ENCODE data around the gene RNF31. TPM values are rescaled to one million over a fixed set of nuclear protein-coding genes. Genes with fewer than 3 reads are reported as not detected.
A peak's percentile ranks its signal among the peaks of the same experiment; 100 is the strongest.

The RNF31 gene
- polyA plus RNA-seq, 2 of the 4 experiments (the other 2 are of a cell fraction), result 5.7 to 20.8 TPM

DNA sequence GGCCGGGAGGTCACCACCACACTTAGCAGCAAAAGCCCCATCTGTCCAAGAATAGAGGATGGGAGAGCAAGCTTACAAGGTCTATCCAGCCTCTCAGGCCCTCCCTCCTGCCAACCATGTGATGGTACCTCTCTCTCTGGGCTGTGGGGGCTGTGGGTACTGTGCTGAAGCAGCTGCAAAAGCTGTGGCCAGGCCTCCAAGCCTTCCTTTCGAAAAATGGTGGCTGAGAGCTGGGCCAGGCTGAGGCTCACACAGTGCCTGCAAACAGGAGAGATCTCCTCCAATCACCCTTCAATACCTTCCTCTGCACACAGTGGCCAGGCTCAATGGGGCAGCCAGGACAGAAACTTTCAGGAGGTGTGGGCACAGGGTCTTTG lies 40.2 kb downstream of the RNF31 start:
- no peak for ATAC-seq

DNA sequence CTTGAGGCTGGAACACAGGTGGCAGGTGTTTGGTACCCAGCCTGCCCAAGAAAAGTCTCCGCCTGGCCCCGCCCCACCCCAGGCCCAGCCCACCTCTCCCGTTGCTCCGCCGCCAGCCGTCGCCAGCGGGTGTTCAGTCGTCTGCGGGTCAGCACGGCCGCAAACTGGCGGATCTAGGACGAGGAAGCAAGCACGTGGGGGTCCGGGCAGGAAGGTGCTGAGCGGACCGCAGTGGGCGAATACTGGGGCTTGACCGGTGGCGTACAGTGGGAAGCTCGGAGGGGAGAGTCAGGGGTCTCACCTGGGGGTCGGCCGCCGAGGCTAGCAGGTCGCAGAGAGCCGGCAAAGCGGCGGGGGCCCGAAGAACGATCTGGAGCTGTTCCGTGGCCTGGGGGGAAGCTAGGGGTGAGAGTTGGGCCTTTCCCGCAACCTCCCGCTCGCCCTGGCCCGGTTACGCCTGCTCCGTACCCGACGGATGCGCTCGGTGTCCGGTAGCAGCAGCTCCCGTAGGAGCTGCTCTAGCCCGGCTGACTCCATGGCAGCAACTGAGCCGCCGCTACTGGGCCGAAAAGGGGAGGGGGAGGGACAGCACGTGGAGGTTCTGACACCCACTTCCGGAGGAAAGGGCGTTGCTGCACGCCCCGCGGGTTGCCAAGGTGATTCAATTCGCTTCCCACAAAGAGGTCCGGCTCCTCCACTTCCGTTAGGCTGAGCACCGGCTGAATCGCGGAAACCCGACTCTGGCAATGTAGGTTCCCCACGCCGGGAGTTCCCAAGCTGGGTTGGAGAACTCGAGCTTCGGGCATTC lies 41.2 kb downstream of the RNF31 start, which contains the start of gene IPO4:
Gene IPO4 (minus strand): TSS at position 566 of the 808 bp plus-strand sequence. CDS start 29 bp downstream, at position 537.
- POLR2A ChIA-PET, result interaction anchor here (1.1 to 1.6 kb wide), 6 partner anchors 9 to 54 kb away, joined by 4 to 16 read pairs (median 6); partner anchors contain the start of genes CHMP4A, MDP1 and TINF2
- TF ChIP-seq HES2 (IDR thresholded peaks at IDR 0.05) (no peak), NFE2L2 (conservative IDR thresholded peaks at IDR 0.05; ENCODE audit: low read length) (no peak), CEBPB (IDR thresholded peaks at IDR 0.05) (peak in 1 of 2 experiments; percentile 27; a peak in 2 of 4 replicates), KDM1A (IDR thresholded peaks at IDR 0.05; ENCODE audit: low read depth) (no peak), RARB (CRISPR knock-in tag; IDR thresholded peaks at IDR 0.05) (no peak), MYC (IDR thresholded peaks at IDR 0.05; ENCODE audit: borderline replicate concordance, low read length) (peak; percentile 98)
- TF ChIP-seq, protein P1, sequence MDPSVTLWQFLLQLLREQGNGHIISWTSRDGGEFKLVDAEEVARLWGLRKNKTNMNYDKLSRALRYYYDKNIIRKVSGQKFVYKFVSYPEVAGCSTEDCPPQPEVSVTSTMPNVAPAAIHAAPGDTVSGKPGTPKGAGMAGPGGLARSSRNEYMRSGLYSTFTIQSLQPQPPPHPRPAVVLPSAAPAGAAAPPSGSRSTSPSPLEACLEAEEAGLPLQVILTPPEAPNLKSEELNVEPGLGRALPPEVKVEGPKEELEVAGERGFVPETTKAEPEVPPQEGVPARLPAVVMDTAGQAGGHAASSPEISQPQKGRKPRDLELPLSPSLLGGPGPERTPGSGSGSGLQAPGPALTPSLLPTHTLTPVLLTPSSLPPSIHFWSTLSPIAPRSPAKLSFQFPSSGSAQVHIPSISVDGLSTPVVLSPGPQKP (IDR thresholded peaks at IDR 0.05; ENCODE audit: low read depth, low read length), result peak; percentile 86
- TF ChIP-seq, protein P2, sequence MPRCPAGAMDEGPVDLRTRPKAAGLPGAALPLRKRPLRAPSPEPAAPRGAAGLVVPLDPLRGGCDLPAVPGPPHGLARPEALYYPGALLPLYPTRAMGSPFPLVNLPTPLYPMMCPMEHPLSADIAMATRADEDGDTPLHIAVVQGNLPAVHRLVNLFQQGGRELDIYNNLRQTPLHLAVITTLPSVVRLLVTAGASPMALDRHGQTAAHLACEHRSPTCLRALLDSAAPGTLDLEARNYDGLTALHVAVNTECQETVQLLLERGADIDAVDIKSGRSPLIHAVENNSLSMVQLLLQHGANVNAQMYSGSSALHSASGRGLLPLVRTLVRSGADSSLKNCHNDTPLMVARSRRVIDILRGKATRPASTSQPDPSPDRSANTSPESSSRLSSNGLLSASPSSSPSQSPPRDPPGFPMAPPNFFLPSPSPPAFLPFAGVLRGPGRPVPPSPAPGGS (IDR thresholded peaks at IDR 0.05), result peak; percentile 74; the same call in 2 of the 3 replicates

More for the DNA sequence above, 40.2 kb downstream of the RNF31 start:
- Histone ChIP-seq H3K4me1 (peaks cover 16% of the 10 kb centered on the region), H3K4me2 (peak overlapping the region; percentile 88), H3K9me3 (no peaks in the 10 kb centered on the region), H3K27ac (peak overlapping the region in 1 of 2 experiments; percentile 98; a peak in 4 of 6 replicates), H3K4me3 (peak overlapping the region; percentile 97)
- CTCF ChIA-PET, result interaction anchor here (1.1 to 2.1 kb wide), 5 partner anchors 27 to 79 kb away, joined by 3 to 12 read pairs (median 5); partner anchors contain the start of genes EMC9, IRF9 and MDP1
- FAIRE-seq, result no peak
- 53% methylated on average over 2 of the region's 2 CpGs for WGBS (ENCODE audit: missing lambda C conversion rate)
- no peak for DNase-seq (ENCODE audit: low read depth in 1 of 2, low spot score in 1 of 2)
- POLR2A ChIA-PET, result no interaction called here
- TF ChIP-seq MYC (IDR thresholded peaks at IDR 0.05; ENCODE audit: borderline replicate concordance, low read length) (no peak), TFCP2L1 (CRISPR knock-in tag; IDR thresholded peaks at IDR 0.05) (no peak), JUNB (IDR thresholded peaks at IDR 0.05) (no peak), ZSCAN20 (CRISPR knock-in tag; IDR thresholded peaks at IDR 0.05) (no peak), ZFP36 (IDR thresholded peaks at IDR 0.05; ENCODE audit: borderline replicate concordance, partially characterized antibody) (no peak), HES2 (IDR thresholded peaks at IDR 0.05) (no peak), CEBPB (IDR thresholded peaks at IDR 0.05) (no peak), HMGXB4 (CRISPR knock-in tag; IDR thresholded peaks at IDR 0.05; ENCODE audit: borderline replicate concordance) (no peak), RNF2 (IDR thresholded peaks at IDR 0.05; ENCODE audit: borderline replicate concordance, low read depth) (no peak), FOSL2 (IDR thresholded peaks at IDR 0.05) (no peak), FOSL2 (CRISPR knock-in tag; IDR thresholded peaks at IDR 0.05) (no peak), EHF (CRISPR knock-in tag; IDR thresholded peaks at IDR 0.05) (no peak), FOSB (CRISPR knock-in tag; IDR thresholded peaks at IDR 0.05) (no peak), USF2 (IDR thresholded peaks at IDR 0.05) (no peak), EHMT2 (IDR thresholded peaks at IDR 0.05; ENCODE audit: low read depth) (no peak)
- TF ChIP-seq, protein P3, sequence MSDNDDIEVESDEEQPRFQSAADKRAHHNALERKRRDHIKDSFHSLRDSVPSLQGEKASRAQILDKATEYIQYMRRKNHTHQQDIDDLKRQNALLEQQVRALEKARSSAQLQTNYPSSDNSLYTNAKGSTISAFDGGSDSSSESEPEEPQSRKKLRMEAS (IDR thresholded peaks at IDR 0.05), result no peak
- TF ChIP-seq, protein P4, sequence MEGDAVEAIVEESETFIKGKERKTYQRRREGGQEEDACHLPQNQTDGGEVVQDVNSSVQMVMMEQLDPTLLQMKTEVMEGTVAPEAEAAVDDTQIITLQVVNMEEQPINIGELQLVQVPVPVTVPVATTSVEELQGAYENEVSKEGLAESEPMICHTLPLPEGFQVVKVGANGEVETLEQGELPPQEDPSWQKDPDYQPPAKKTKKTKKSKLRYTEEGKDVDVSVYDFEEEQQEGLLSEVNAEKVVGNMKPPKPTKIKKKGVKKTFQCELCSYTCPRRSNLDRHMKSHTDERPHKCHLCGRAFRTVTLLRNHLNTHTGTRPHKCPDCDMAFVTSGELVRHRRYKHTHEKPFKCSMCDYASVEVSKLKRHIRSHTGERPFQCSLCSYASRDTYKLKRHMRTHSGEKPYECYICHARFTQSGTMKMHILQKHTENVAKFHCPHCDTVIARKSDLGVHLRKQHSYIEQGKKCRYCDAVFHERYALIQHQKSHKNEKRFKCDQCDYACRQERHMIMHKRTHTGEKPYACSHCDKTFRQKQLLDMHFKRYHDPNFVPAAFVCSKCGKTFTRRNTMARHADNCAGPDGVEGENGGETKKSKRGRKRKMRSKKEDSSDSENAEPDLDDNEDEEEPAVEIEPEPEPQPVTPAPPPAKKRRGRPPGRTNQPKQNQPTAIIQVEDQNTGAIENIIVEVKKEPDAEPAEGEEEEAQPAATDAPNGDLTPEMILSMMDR (IDR thresholded peaks at IDR 0.05), result no peak
- TF ChIP-seq, protein P2 (IDR thresholded peaks at IDR 0.05), result no peak

More for the DNA sequence above, 41.2 kb downstream of the RNF31 start, which contains the start of gene IPO4:
- H3K4me3 ChIP-seq, result peak within 1 kb of the TSS; percentile 97
- peaks cover 16% of the 10 kb centered on the region for H3K4me1 ChIP-seq
- DNase-seq (ENCODE audit: low read depth in 1 of 2, low spot score in 1 of 2) (peak; percentile 98 to 99), FAIRE-seq (no peak), ATAC-seq (peak; percentile 88 to 94)
- peak within 1 kb of the TSS; percentile 88 for H3K4me2 ChIP-seq
- CTCF ChIA-PET, result interaction anchor here (0.7 to 1.8 kb wide), 8 partner anchors 20 to 130 kb away, joined by 3 to 5 read pairs (median 3); partner anchors contain the start of genes EMC9, MDP1 and TINF2
- no peaks in the 10 kb centered on the region for H3K9me3 ChIP-seq
- peak within 1 kb of the TSS; percentile 96 to 98 for H3K27ac ChIP-seq
- 2% methylated on average over 30 of the region's 65 CpGs for WGBS (ENCODE audit: missing lambda C conversion rate)
